Liver (tissue), 3 donors: ENCODE measurements around the gene FBXO34.

Experiments used
- CTCF ChIP-seq: fragments of 150-350 bp; IDR thresholded peaks from 2 replicates; pipeline ENCODE4 v1.5.1; 2017; ENCODE audit warnings: improper control_type of control experiment, low read depth, low read length; ENCODE audit not compliant: missing input control
- MAX ChIP-seq: IDR thresholded peaks from 2 replicates; pipeline ENCODE4 v1.6.1; 2016; ENCODE audit warnings: antibody characterized with exemption
- RAD21 ChIP-seq, 2 donors: IDR thresholded peaks; 2 replicates each; pipeline ENCODE4 v1.6.1; 2016; ENCODE audit warnings: antibody characterized with exemption in 2 of 2, mild to moderate bottlenecking in 2 of 2
- REST ChIP-seq: IDR thresholded peaks from 2 replicates; pipeline ENCODE4 v1.6.1; 2016; ENCODE audit warnings: antibody characterized with exemption, mild to moderate bottlenecking
- SP1 ChIP-seq: IDR thresholded peaks from 2 replicates; pipeline ENCODE4 v1.6.1; 2018; ENCODE audit warnings: antibody characterized with exemption, mild to moderate bottlenecking
- ZBTB33 ChIP-seq: IDR thresholded peaks from 2 replicates; pipeline ENCODE4 v1.6.1; 2016; ENCODE audit warnings: antibody characterized with exemption
- donor health status: healthy.
- donor health status: healthy.

- no peak for TF ChIP-seq CTCF
- TF ChIP-seq MAX = no peak
- no peak for TF ChIP-seq SP1
- no peak for TF ChIP-seq ZBTB33
- TF ChIP-seq RAD21 (IDR thresholded peaks at IDR 0.05) = no peak
- TF ChIP-seq REST = no peak
Observed at GRCh38 chr14:55399183-55399582, 128.0 kb downstream of the FBXO34 start.
